Panc1 (cell line): Measurements from ENCODE around the gene FGG. TPM values are rescaled to one million over a fixed set of nuclear protein-coding genes. Genes with fewer than 3 reads are reported as not detected.
"Not testable (repeated sequence)": the region's sequence is repeated elsewhere in the genome, so short reads cannot be mapped to it uniquely, and the experiment has no call there.

Source experiments
- ATAC-seq: fragments of 200-7000 bp; cut with Tn5 transposase; 2 replicates; pipeline ENCODE4 v1.9.1; 2020; ENCODE audit warnings: mild to moderate bottlenecking, moderate library complexity
- BruUV-seq: library from RNA; stranded (reverse); fragments of 400-500 nt; replicated peaks from 2 replicates; lab custom pipeline; 2021; lab: Mats Ljungman, UMichigan
- CTCF ChIA-PET: fragments of 300-600 bp; sonication (Branson Sonifier 250); formaldehyde crosslinking; loops from one replicate; lab custom pipeline; 2022; ENCODE audit warnings: antibody characterized with exemption; lab: Charles Lee
- POLR2A ChIA-PET: fragments of 300-600 bp; sonication (Branson Sonifier 250); formaldehyde crosslinking; loops from one replicate; lab custom pipeline; 2022; ENCODE audit warnings: antibody characterized with exemption; lab: Charles Lee
- DNase-seq: peaks from one replicate; pipeline ENCODE4 v3.0.0-alpha.2; 2010; ENCODE audit warnings: low read depth, low spot score
- H3K27ac ChIP-seq: 2 replicates; pipeline ENCODE4 v1.5.1; 2011; ENCODE audit warnings: mild to moderate bottlenecking, low read length, inconsistent platforms
- H3K27me3 ChIP-seq: fragments of 200-500 bp; sonication (Bioruptor generic); 2 replicates; pipeline ENCODE4 v1.6.0; 2014; ENCODE audit warnings: low read length, inconsistent platforms; ENCODE audit not compliant: control insufficient read depth, insufficient read depth
- H3K36me3 ChIP-seq: fragments of 200-500 bp; sonication (Bioruptor generic); 2 replicates; pipeline ENCODE4 v1.5.1; 2014; ENCODE audit warnings: inconsistent platforms, mild to moderate bottlenecking, low read length, moderate library complexity; ENCODE audit not compliant: control insufficient read depth, insufficient read depth
- H3K4me1 ChIP-seq: 2 replicates; pipeline ENCODE4 v1.5.1; 2011; ENCODE audit warnings: inconsistent platforms, mild to moderate bottlenecking, low read length, moderate library complexity; ENCODE audit not compliant: control insufficient read depth, insufficient read depth
- H3K4me3 ChIP-seq, 2 experiments: 2 replicates each; pipeline ENCODE4 v1.5.1; 2011 to 2012; ENCODE audit warnings: low read depth in 2 of 2, low read length in 2 of 2, mild to moderate bottlenecking in 2 of 2, inconsistent platforms in 1 of 2, moderate library complexity in 1 of 2
- H3K9me3 ChIP-seq: fragments of 200-500 bp; sonication (Bioruptor generic); 2 replicates; pipeline ENCODE4 v1.5.1; 2014; ENCODE audit warnings: low read depth, mild to moderate bottlenecking, inconsistent platforms, low read length, moderate library complexity; ENCODE audit not compliant: control insufficient read depth, insufficient read depth
- CTCF ChIP-seq: fragments of 450-650 bp; IDR thresholded peaks from 2 replicates; pipeline ENCODE4 v1.5.1; 2017; ENCODE audit warnings: mild to moderate bottlenecking
- POLR2AphosphoS5 ChIP-seq: IDR thresholded peaks from 2 replicates; pipeline ENCODE4 v1.6.1; 2012; ENCODE audit warnings: mild to moderate bottlenecking, low read depth, low read length, moderate library complexity
- REST ChIP-seq, 2 experiments: IDR thresholded peaks; 2 replicates each; pipeline ENCODE4 v1.6.1; 2011 to 2012; ENCODE audit warnings: low read depth in 2 of 2, control low read depth in 1 of 2, low read length in 1 of 2, mild to moderate bottlenecking in 1 of 2, moderate library complexity in 1 of 2; ENCODE audit not compliant: insufficient read depth in 1 of 2
- SIN3A ChIP-seq: IDR thresholded peaks from 2 replicates; pipeline ENCODE4 v1.6.1; 2012; ENCODE audit warnings: low read depth, mild to moderate bottlenecking, low read length, moderate library complexity, borderline replicate concordance; ENCODE audit not compliant: insufficient read depth
- TCF7L2 ChIP-seq: IDR thresholded peaks from 2 replicates; pipeline ENCODE4 v1.6.1; 2011; ENCODE audit warnings: mild to moderate bottlenecking, low read depth, low read length, inconsistent platforms
- in situ Hi-C: cut with HindIII; loops from 2 replicates; pipeline ENCODE4 v1.10.0; 2016; ENCODE audit warnings: low sequenced_read_pairs, low pct_unique_long_range_greater_than_20kb
- intact Hi-C: fragments of 100-400 bp; cut with micrococcal nuclease; formaldehyde crosslinking; loops from one replicate; pipeline ENCODE4 v1.10.0; 2022; ENCODE audit not compliant: unreplicated experiment
- total RNA-seq: library from RNA; stranded (reverse); gene quantifications from one replicate; pipeline ENCODE4 v1.2.1, GENCODE V29; 2021; ENCODE audit not compliant: unreplicated experiment

Gene FGG
- total RNA-seq, 1 experiment from 2014 or later: 1.8 TPM

GRCh38 chr4:154602404-154603020, 9.9 kb downstream of the FGG start:
- ChIA-PET POLR2A (no interaction called here), CTCF (no interaction called here)
- Histone ChIP-seq H3K4me3 (no peak overlapping the region), H3K36me3 (no peaks in the 10 kb centered on the region), H3K27me3 (no peaks in the 10 kb centered on the region), H3K27ac (no peak overlapping the region), H3K4me1 (no peaks in the 10 kb centered on the region), H3K9me3 (no peaks in the 10 kb centered on the region)
- TF ChIP-seq TCF7L2 (no peak), POLR2AphosphoS5 (no peak), CTCF (no peak), SIN3A (no peak), REST (IDR thresholded peaks at IDR 0.05; ENCODE audit: insufficient read depth in 1 of 2, low read depth in 2 of 2, low read length in 1 of 2) (no peak)
- no TSS peak for BruUV-seq
- intact Hi-C loops (no loop called here), in situ Hi-C loops (no loop called here)
- DNase-seq: no peak
- no peak for ATAC-seq

- POLR2A ChIA-PET: no interaction called here
- no peaks in the 10 kb centered on the region for H3K4me1 ChIP-seq
- BruUV-seq: no TSS peak
- ATAC-seq (no peak), DNase-seq (no peak)
- no peaks in the 10 kb centered on the region for H3K27me3 ChIP-seq
- CTCF ChIA-PET: no interaction called here
- TF ChIP-seq CTCF: no peak
- TF ChIP-seq SIN3A: no peak
- no peak for TF ChIP-seq TCF7L2
- no peak for TF ChIP-seq POLR2AphosphoS5
- TF ChIP-seq REST (IDR thresholded peaks at IDR 0.05; ENCODE audit: insufficient read depth in 1 of 2, low read depth in 2 of 2, low read length in 1 of 2): no peak
- in situ Hi-C loops (no loop called here), intact Hi-C loops (no loop called here)
- no peaks in the 10 kb centered on the region for H3K36me3 ChIP-seq
- no peak overlapping the region for H3K4me3 ChIP-seq
- no peaks in the 10 kb centered on the region for H3K9me3 ChIP-seq
- H3K27ac ChIP-seq: no peak overlapping the region
Measured at GRCh38 chr4:154597798-154598774, 14.4 kb downstream of the FGG start.

GRCh38 chr4:154597281-154597680, 15.2 kb downstream of the FGG start:
- BruUV-seq, DNase-seq, H3K9me3 ChIP-seq, CTCF ChIA-PET, H3K27ac ChIP-seq, H3K36me3 ChIP-seq, ATAC-seq, H3K4me3 ChIP-seq, intact Hi-C loops, POLR2A ChIA-PET, H3K4me1 ChIP-seq, H3K27me3 ChIP-seq, in situ Hi-C loops: not testable (repeated sequence)
